PC-9 (cell line): Measurements from ENCODE around the gene ZNF335. TPM values are rescaled to one million over a fixed set of nuclear protein-coding genes. Genes with fewer than 3 reads are reported as not detected.

Experiments
- BruUV-seq: library from RNA; stranded (reverse); fragments of 400-500 nt; replicated peaks from 2 replicates; lab custom pipeline; 2021; lab: Mats Ljungman, UMichigan
- CTCF ChIA-PET: fragments of 300-600 bp; sonication (Branson Sonifier 250); formaldehyde crosslinking; loops from one replicate; lab custom pipeline; 2022; ENCODE audit warnings: antibody characterized with exemption; lab: Charles Lee
- POLR2A ChIA-PET: fragments of 300-600 bp; sonication (Branson Sonifier 250); formaldehyde crosslinking; loops from one replicate; lab custom pipeline; 2022; ENCODE audit warnings: antibody characterized with exemption; ENCODE audit not compliant: unreplicated experiment; lab: Charles Lee
- DNase-seq, 2 experiments: peaks; one replicate each; pipeline versions ENCODE4 v3.0.0 to v3.0.0-alpha.2; 2015 to 2022; ENCODE audit warnings: mixed read lengths in 1 of 2
- H2AFZ ChIP-seq: fragments of 200-600 bp; sonication (generic); 2 replicates; pipeline ENCODE4 v1.8.1; 2017; ENCODE audit warnings: antibody characterized with exemption
- H3F3A ChIP-seq: fragments of 200-600 bp; sonication (generic); 2 replicates; pipeline ENCODE4 v1.8.1; 2017; ENCODE audit warnings: antibody characterized with exemption, mild to moderate bottlenecking, low read depth; ENCODE audit not compliant: insufficient read depth
- H3K27ac ChIP-seq: fragments of 200-600 bp; sonication (generic); 2 replicates; pipeline ENCODE4 v1.6.1; 2016; ENCODE audit warnings: mixed run types
- H3K27me3 ChIP-seq: fragments of 200-600 bp; sonication (generic); 2 replicates; pipeline ENCODE4 v1.6.1; 2016; ENCODE audit warnings: low read depth, mixed run types; ENCODE audit not compliant: insufficient read depth
- H3K36me3 ChIP-seq: fragments of 200-600 bp; sonication (generic); 2 replicates; pipeline ENCODE4 v1.6.1; 2016; ENCODE audit warnings: low read depth, mixed run types
- H3K4me1 ChIP-seq: fragments of 200-600 bp; sonication (generic); replicated peaks from 2 replicates; pipeline ENCODE4 v1.6.1; 2016; ENCODE audit warnings: mixed run types; ENCODE audit not compliant: insufficient read depth
- H3K4me2 ChIP-seq: fragments of 200-600 bp; sonication (generic); 2 replicates; pipeline ENCODE4 v1.6.1; 2017; ENCODE audit warnings: mixed run types
- H3K4me3 ChIP-seq: fragments of 200-600 bp; sonication (generic); 2 replicates; pipeline ENCODE4 v1.6.1; 2016; ENCODE audit warnings: mixed run types
- H3K79me2 ChIP-seq: fragments of 200-600 bp; sonication (generic); 2 replicates; pipeline ENCODE4 v1.6.1; 2017; ENCODE audit warnings: low read depth, mixed run types
- H3K9me2 ChIP-seq: fragments of 200-600 bp; sonication (generic); 2 replicates; pipeline ENCODE4 v1.8.1; 2017; ENCODE audit warnings: mild to moderate bottlenecking; ENCODE audit not compliant: insufficient read depth
- H3K9me3 ChIP-seq: fragments of 200-600 bp; sonication (generic); 2 replicates; pipeline ENCODE4 v1.8.1; 2016; ENCODE audit warnings: low read depth; ENCODE audit not compliant: insufficient read depth
- H4K20me1 ChIP-seq: fragments of 200-600 bp; sonication (generic); 2 replicates; pipeline ENCODE4 v1.8.1; 2017; ENCODE audit not compliant: insufficient read depth
- EZH2 ChIP-seq: fragments of 200-600 bp; sonication (generic); IDR thresholded peaks from 2 replicates; pipeline ENCODE4 v1.8.0; 2017; ENCODE audit warnings: antibody characterized with exemption, low read depth
- intact Hi-C: fragments of 100-400 bp; cut with micrococcal nuclease; formaldehyde crosslinking; loops from one replicate; pipeline ENCODE4 v1.10.0; 2022; ENCODE audit not compliant: unreplicated experiment
- total RNA-seq: library from RNA; stranded (reverse); gene quantifications from 2 replicates; pipeline ENCODE4 v1.2.3, GENCODE V29; 2021
- TF ChIP-seq, protein P1 (sequence below): fragments of 200-600 bp; sonication (generic); conservative IDR thresholded peaks from 2 replicates; pipeline ENCODE4 v1.6.1; 2017; ENCODE audit warnings: mixed run types, antibody characterized with exemption, mild to moderate bottlenecking, moderate library complexity

The ZNF335 gene
- total RNA-seq, 1 experiment from 2014 or later, result 16.3 TPM

DNA sequence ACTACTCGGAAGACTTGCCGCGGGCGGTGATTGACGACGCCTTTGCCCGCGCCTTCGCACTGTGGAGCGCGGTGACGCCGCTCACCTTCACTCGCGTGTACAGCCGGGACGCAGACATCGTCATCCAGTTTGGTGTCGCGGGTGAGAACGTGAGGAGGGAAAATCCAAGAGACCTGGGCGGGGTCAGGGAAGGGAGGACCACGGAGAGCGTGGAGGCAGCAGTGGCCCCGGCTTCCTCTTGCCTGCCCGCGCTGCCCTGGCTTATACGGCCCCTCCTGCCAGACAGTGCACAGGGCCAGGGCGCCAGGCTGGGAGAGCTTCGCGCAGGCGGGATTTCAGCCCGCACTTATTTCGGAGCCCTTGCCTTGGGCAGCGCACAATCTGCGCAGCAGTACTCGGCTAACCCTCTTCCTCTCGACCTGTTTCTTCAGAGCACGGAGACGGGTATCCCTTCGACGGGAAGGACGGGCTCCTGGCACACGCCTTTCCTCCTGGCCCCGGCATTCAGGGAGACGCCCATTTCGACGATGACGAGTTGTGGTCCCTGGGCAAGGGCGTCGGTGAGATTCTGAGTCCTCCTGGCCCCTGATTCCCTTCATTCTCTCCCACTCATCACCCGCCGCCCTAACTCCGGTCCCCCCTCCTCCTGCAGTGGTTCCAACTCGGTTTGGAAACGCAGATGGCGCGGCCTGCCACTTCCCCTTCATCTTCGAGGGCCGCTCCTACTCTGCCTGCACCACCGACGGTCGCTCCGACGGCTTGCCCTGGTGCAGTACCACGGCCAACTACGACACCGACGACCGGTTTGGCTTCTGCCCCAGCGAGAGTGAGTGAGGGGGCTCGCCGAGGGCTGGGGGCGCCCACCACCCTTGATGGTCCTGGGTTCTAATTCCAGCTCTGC lies 38.7 kb upstream of the ZNF335 start:
- intact Hi-C loops, result loop anchor here (5.0 kb wide), 1 partner anchor 38 kb away; the partner anchor contains the start of gene ZNF335
- ChIA-PET CTCF (no interaction called here), POLR2A (no interaction called here)
- no peaks in the 10 kb centered on the region for H4K20me1 ChIP-seq
- no TSS peak for BruUV-seq
- DNase-seq, result no peak
- no peaks in the 10 kb centered on the region for H3K27me3 ChIP-seq
- no peaks in the 10 kb centered on the region for H3K9me3 ChIP-seq
- H3K36me3 ChIP-seq, result no peaks in the 10 kb centered on the region
- H3F3A ChIP-seq, result peaks cover 8% of the 10 kb centered on the region; the same call in 1 of the 2 replicates
- no peaks in the 10 kb centered on the region for H3K9me2 ChIP-seq
- no peak overlapping the region for H2AFZ ChIP-seq
- TF ChIP-seq, protein P1, sequence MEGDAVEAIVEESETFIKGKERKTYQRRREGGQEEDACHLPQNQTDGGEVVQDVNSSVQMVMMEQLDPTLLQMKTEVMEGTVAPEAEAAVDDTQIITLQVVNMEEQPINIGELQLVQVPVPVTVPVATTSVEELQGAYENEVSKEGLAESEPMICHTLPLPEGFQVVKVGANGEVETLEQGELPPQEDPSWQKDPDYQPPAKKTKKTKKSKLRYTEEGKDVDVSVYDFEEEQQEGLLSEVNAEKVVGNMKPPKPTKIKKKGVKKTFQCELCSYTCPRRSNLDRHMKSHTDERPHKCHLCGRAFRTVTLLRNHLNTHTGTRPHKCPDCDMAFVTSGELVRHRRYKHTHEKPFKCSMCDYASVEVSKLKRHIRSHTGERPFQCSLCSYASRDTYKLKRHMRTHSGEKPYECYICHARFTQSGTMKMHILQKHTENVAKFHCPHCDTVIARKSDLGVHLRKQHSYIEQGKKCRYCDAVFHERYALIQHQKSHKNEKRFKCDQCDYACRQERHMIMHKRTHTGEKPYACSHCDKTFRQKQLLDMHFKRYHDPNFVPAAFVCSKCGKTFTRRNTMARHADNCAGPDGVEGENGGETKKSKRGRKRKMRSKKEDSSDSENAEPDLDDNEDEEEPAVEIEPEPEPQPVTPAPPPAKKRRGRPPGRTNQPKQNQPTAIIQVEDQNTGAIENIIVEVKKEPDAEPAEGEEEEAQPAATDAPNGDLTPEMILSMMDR, result no peak
- no peak for TF ChIP-seq EZH2
- H3K27ac ChIP-seq, result no peak overlapping the region
- no peak overlapping the region for H3K4me2 ChIP-seq
- H3K4me3 ChIP-seq, result no peak overlapping the region
- H3K79me2 ChIP-seq, result no peaks in the 10 kb centered on the region
- peaks cover 3% of the 10 kb centered on the region; the same call in 1 of the 2 replicates for H3K4me1 ChIP-seq

DNA sequence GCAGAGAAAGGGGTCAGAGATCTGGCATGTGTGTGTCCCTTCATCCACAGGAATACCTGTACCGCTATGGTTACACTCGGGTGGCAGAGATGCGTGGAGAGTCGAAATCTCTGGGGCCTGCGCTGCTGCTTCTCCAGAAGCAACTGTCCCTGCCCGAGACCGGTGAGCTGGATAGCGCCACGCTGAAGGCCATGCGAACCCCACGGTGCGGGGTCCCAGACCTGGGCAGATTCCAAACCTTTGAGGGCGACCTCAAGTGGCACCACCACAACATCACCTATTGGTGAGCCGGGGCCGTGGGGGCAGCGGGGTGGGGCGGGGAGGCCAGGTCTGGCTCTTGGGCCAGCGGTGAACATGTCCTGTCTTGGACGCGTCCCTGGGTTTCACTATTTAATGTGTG lies 37.8 kb upstream of the ZNF335 start:
- ChIA-PET POLR2A (no interaction called here), CTCF (no interaction called here)
- Histone ChIP-seq H2AFZ (no peak overlapping the region), H3K4me2 (no peak overlapping the region), H3K36me3 (no peaks in the 10 kb centered on the region), H3K27me3 (no peaks in the 10 kb centered on the region), H3F3A (peaks cover 8% of the 10 kb centered on the region; the same call in 1 of the 2 replicates), H3K79me2 (no peaks in the 10 kb centered on the region), H3K4me3 (no peak overlapping the region), H3K9me2 (no peaks in the 10 kb centered on the region), H3K27ac (no peak overlapping the region), H3K9me3 (no peaks in the 10 kb centered on the region), H3K4me1 (peaks cover 9% of the 10 kb centered on the region), H4K20me1 (no peaks in the 10 kb centered on the region)
- intact Hi-C loops, result loop anchor here (5.0 kb wide), 1 partner anchor 38 kb away; the partner anchor contains the start of gene ZNF335
- DNase-seq, result no peak
- no TSS peak for BruUV-seq
- TF ChIP-seq EZH2, result no peak
- TF ChIP-seq, protein P1, result no peak

DNA sequence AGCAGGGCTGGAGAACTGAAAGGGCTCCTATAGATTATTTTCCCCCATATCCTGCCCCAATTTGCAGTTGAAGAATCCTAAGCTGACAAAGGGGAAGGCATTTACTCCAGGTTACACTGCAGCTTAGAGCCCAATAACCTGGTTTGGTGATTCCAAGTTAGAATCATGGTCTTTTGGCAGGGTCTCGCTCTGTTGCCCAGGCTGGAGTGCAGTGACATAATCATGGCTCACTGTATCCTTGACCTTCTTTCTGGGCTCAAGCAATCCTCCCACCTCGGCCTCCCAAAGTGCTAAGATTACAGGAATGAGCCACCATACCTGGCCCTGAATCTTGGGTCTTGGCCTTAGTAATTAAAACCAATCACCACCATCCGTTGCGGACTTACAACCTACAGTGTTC lies 35.7 kb upstream of the ZNF335 start:
- TF ChIP-seq, protein P1, result no peak
- no peak for TF ChIP-seq EZH2
- ChIA-PET POLR2A (no interaction called here), CTCF (interaction anchor here (0.6 kb wide), 1 partner anchor 15 kb away, joined by 8 read pairs; no protein-coding TSS in a partner anchor)
- H3K36me3 ChIP-seq, result no peaks in the 10 kb centered on the region
- DNase-seq, result no peak
- no TSS peak for BruUV-seq
- intact Hi-C loops, result no loop called here
- peaks cover 22% of the 10 kb centered on the region for H3K4me1 ChIP-seq
- no peaks in the 10 kb centered on the region for H3K27me3 ChIP-seq
- H4K20me1 ChIP-seq, result no peaks in the 10 kb centered on the region
- no peak overlapping the region for H3K4me3 ChIP-seq
- no peaks in the 10 kb centered on the region for H3K79me2 ChIP-seq
- no peak overlapping the region for H3K4me2 ChIP-seq
- H3K27ac ChIP-seq, result no peak overlapping the region
- peaks cover 8% of the 10 kb centered on the region; the same call in 1 of the 2 replicates for H3F3A ChIP-seq
- no peaks in the 10 kb centered on the region for H3K9me2 ChIP-seq
- no peaks in the 10 kb centered on the region for H3K9me3 ChIP-seq
- H2AFZ ChIP-seq, result no peak overlapping the region
